Neural progenitor cell (in vitro differentiated cells): ENCODE measurements around the gene SLC6A18. TPM values are rescaled to one million over a fixed set of nuclear protein-coding genes. Genes with fewer than 3 reads are reported as not detected.

Experiments used
- DNase-seq: peaks from one replicate; pipeline ENCODE4 v3.0.0-alpha.2; 2016; ENCODE audit warnings: low spot score
- H2AFZ ChIP-seq: fragments of 200-600 bp; sonication (generic); replicated peaks from 2 replicates; pipeline ENCODE4 v1.6.1; 2016; ENCODE audit warnings: antibody characterized with exemption
- H3F3A ChIP-seq: fragments of 200-600 bp; sonication (generic); 2 replicates; pipeline ENCODE4 v1.6.1; 2016; ENCODE audit warnings: antibody characterized with exemption, low read depth
- H3K27ac ChIP-seq: fragments of 200-600 bp; sonication (generic); 2 replicates; pipeline ENCODE4 v1.5.1; 2016; ENCODE audit warnings: mild to moderate bottlenecking
- H3K27me3 ChIP-seq: fragments of 200-600 bp; sonication (generic); 2 replicates; pipeline ENCODE4 v1.6.1; 2016; ENCODE audit warnings: mild to moderate bottlenecking, moderate library complexity
- H3K36me3 ChIP-seq: fragments of 200-600 bp; sonication (generic); 2 replicates; pipeline ENCODE4 v1.5.1; 2016
- H3K4me1 ChIP-seq: fragments of 200-600 bp; sonication (generic); 2 replicates; pipeline ENCODE4 v1.6.1; 2016; ENCODE audit warnings: mixed run types
- H3K4me2 ChIP-seq: fragments of 200-600 bp; sonication (generic); 2 replicates; pipeline ENCODE4 v1.6.1; 2016
- H3K4me3 ChIP-seq: fragments of 200-600 bp; sonication (generic); 2 replicates; pipeline ENCODE4 v1.5.1; 2016
- H3K79me2 ChIP-seq: fragments of 200-600 bp; sonication (generic); 2 replicates; pipeline ENCODE4 v1.6.1; 2016; ENCODE audit warnings: low read depth
- H3K9ac ChIP-seq: fragments of 200-600 bp; sonication (generic); 2 replicates; pipeline ENCODE4 v1.6.1; 2016
- H3K9me3 ChIP-seq: fragments of 200-600 bp; sonication (generic); 2 replicates; pipeline ENCODE4 v1.5.1; 2016; ENCODE audit warnings: low read depth
- H4K20me1 ChIP-seq: fragments of 200-600 bp; sonication (generic); 2 replicates; pipeline ENCODE4 v1.6.1; 2016; ENCODE audit warnings: low read depth
- H3K27ac Mint-ChIP-seq: 3 replicates; pipeline ENCODE4 v1.8.0; 2021; ENCODE audit warnings: mixed read lengths
- H3K27me3 Mint-ChIP-seq: 2 replicates; pipeline ENCODE4 v1.8.0; 2022; ENCODE audit warnings: low read depth, mild to moderate bottlenecking, inconsistent platforms, moderate library complexity, mixed read lengths; ENCODE audit not compliant: insufficient read depth
- H3K36me3 Mint-ChIP-seq: 3 replicates; pipeline ENCODE4 v1.8.0; 2021; ENCODE audit warnings: mixed read lengths
- H3K4me1 Mint-ChIP-seq: 3 replicates; pipeline ENCODE4 v1.8.0; 2021; ENCODE audit warnings: mixed read lengths
- H3K4me3 Mint-ChIP-seq: 3 replicates; pipeline ENCODE4 v1.8.0; 2021; ENCODE audit warnings: mild to moderate bottlenecking, moderate library complexity, mixed read lengths
- H3K9me3 Mint-ChIP-seq: 3 replicates; pipeline ENCODE4 v1.8.0; 2020; ENCODE audit warnings: mixed read lengths
- EZH2 ChIP-seq: fragments of 200-600 bp; sonication (generic); IDR thresholded peaks from 2 replicates; pipeline ENCODE4 v1.6.1; 2017; ENCODE audit warnings: antibody characterized with exemption, mild to moderate bottlenecking, moderate library complexity
- EZH2phosphoT487 ChIP-seq: fragments of 200-600 bp; sonication (generic); IDR thresholded peaks from 2 replicates; pipeline ENCODE4 v1.6.1; 2017; ENCODE audit warnings: antibody characterized with exemption
- total RNA-seq: library from RNA; depleted of rRNA; stranded (reverse); fragments of >200 nt; gene quantifications from 2 replicates; pipeline ENCODE4 v1.2.3, GENCODE V29; 2015; ENCODE audit warnings: low replicate concordance
- TF ChIP-seq, protein P1 (sequence below): fragments of 200-600 bp; sonication (generic); IDR thresholded peaks from 2 replicates; pipeline ENCODE4 v1.5.1; 2017; ENCODE audit warnings: antibody characterized with exemption, mild to moderate bottlenecking

SLC6A18 gene
- total RNA-seq, 1 donor from 2014 or later = not detected

DNA sequence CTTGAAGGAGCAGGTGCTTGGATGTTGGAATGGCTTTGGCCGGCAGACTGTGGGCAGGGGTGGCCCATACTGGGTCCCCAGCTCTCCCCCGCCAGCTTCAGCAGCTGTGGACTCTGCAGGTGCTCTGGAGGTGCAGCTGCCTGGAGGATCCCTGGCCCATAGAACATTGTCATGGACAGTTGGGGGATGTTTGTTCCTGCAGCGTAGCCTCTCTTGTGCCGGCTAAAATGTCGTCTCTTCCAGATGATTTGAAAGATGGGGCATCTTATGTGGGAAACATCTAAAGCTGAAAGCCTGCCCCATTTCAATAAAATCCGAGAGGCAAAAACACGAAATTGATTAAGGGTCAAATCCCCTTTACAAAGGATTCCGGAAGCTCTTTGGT, 37.2 kb upstream of the SLC6A18 start:
- H3K9ac ChIP-seq = no peak overlapping the region
- no peak overlapping the region for H3K27ac Mint-ChIP-seq
- H3K79me2 ChIP-seq = no peaks in the 10 kb centered on the region
- H2AFZ ChIP-seq = no peak overlapping the region
- H3K4me2 ChIP-seq = no peak overlapping the region
- H3K9me3 ChIP-seq = no peaks in the 10 kb centered on the region
- peaks cover 5% of the 10 kb centered on the region for H3K27me3 ChIP-seq
- no peaks in the 10 kb centered on the region for H3F3A ChIP-seq
- H3K27ac ChIP-seq = no peak overlapping the region
- peaks cover 10% of the 10 kb centered on the region for H3K27me3 Mint-ChIP-seq
- H3K4me3 Mint-ChIP-seq = no peak overlapping the region
- no peak overlapping the region for H3K4me3 ChIP-seq
- no peaks in the 10 kb centered on the region for H3K9me3 Mint-ChIP-seq
- TF ChIP-seq EZH2phosphoT487 = no peak
- TF ChIP-seq EZH2 = no peak
- TF ChIP-seq, protein P1, sequence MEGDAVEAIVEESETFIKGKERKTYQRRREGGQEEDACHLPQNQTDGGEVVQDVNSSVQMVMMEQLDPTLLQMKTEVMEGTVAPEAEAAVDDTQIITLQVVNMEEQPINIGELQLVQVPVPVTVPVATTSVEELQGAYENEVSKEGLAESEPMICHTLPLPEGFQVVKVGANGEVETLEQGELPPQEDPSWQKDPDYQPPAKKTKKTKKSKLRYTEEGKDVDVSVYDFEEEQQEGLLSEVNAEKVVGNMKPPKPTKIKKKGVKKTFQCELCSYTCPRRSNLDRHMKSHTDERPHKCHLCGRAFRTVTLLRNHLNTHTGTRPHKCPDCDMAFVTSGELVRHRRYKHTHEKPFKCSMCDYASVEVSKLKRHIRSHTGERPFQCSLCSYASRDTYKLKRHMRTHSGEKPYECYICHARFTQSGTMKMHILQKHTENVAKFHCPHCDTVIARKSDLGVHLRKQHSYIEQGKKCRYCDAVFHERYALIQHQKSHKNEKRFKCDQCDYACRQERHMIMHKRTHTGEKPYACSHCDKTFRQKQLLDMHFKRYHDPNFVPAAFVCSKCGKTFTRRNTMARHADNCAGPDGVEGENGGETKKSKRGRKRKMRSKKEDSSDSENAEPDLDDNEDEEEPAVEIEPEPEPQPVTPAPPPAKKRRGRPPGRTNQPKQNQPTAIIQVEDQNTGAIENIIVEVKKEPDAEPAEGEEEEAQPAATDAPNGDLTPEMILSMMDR = no peak
- no peak for DNase-seq
- no peaks in the 10 kb centered on the region for H3K36me3 Mint-ChIP-seq
- H3K36me3 ChIP-seq = no peaks in the 10 kb centered on the region
- peaks cover 25% of the 10 kb centered on the region for H3K4me1 Mint-ChIP-seq
- no peaks in the 10 kb centered on the region for H4K20me1 ChIP-seq
- H3K4me1 ChIP-seq = peaks cover 4% of the 10 kb centered on the region

DNA sequence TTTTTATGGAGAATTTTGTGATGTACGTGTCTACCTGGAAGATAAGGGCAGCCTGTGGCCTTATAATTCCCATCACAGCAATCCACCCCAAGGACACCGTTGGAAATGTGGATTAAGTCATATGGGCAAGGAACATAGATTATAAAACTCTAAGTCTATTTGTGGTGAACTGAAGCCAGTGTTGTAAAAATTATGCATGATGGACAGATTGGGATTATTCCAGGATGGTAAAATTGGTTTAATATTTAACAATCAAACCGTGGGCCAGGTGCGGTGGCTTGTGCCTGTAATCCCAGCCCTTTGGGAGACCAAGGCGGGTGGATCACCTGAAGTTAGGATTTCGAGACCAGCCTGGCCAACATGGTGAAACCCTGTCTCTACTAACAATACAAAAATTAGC, 36.7 kb upstream of the SLC6A18 start:
- Mint-ChIP-seq H3K27ac (no peak overlapping the region), H3K4me3 (no peak overlapping the region), H3K36me3 (no peaks in the 10 kb centered on the region), H3K27me3 (peaks cover 10% of the 10 kb centered on the region), H3K9me3 (no peaks in the 10 kb centered on the region), H3K4me1 (peaks cover 21% of the 10 kb centered on the region)
- Histone ChIP-seq H3K79me2 (no peaks in the 10 kb centered on the region), H4K20me1 (no peaks in the 10 kb centered on the region), H3K4me3 (no peak overlapping the region), H3F3A (no peaks in the 10 kb centered on the region), H3K9ac (no peak overlapping the region), H3K36me3 (no peaks in the 10 kb centered on the region), H3K4me1 (no peaks in the 10 kb centered on the region), H3K4me2 (no peak overlapping the region), H3K27me3 (peaks cover 10% of the 10 kb centered on the region), H3K9me3 (no peaks in the 10 kb centered on the region), H2AFZ (no peak overlapping the region), H3K27ac (no peak overlapping the region)
- no peak for DNase-seq
- TF ChIP-seq EZH2 (no peak), EZH2phosphoT487 (no peak)
- TF ChIP-seq, protein P1 = no peak

DNA sequence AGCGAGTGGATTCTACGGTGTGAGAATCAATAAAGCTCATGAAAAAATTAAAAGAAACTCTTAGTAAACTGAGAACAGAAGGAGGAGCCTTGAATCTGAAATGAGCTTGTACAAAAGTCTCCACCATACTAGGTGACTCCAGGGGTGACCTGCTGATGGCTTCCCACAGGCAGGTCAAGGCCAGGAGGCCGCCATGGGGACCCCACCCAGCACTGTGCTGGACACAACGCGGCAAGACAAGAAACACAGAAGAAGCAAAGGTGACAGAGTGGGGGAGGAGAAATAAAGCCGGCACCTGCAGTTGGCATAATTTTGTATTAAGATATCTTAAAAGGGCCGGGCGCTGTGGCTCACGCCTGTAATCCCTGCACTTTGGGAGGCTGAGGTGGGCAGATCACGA, 35.9 kb upstream of the SLC6A18 start:
- no peak for TF ChIP-seq EZH2
- TF ChIP-seq EZH2phosphoT487 = no peak
- TF ChIP-seq, protein P1 = no peak
- Mint-ChIP-seq H3K36me3 (no peaks in the 10 kb centered on the region), H3K9me3 (no peaks in the 10 kb centered on the region), H3K27me3 (peaks cover 10% of the 10 kb centered on the region), H3K4me1 (peaks cover 21% of the 10 kb centered on the region), H3K27ac (no peak overlapping the region), H3K4me3 (no peak overlapping the region)
- H3K27me3 ChIP-seq = peaks cover 11% of the 10 kb centered on the region
- H3K9ac ChIP-seq = no peak overlapping the region
- no peak overlapping the region for H2AFZ ChIP-seq
- no peaks in the 10 kb centered on the region for H3K79me2 ChIP-seq
- no peaks in the 10 kb centered on the region for H4K20me1 ChIP-seq
- H3K4me3 ChIP-seq = no peak overlapping the region
- H3K36me3 ChIP-seq = no peaks in the 10 kb centered on the region
- no peak overlapping the region for H3K4me2 ChIP-seq
- H3K27ac ChIP-seq = no peak overlapping the region
- no peaks in the 10 kb centered on the region for H3K4me1 ChIP-seq
- DNase-seq = no peak
- no peaks in the 10 kb centered on the region for H3K9me3 ChIP-seq
- H3F3A ChIP-seq = no peaks in the 10 kb centered on the region

DNA sequence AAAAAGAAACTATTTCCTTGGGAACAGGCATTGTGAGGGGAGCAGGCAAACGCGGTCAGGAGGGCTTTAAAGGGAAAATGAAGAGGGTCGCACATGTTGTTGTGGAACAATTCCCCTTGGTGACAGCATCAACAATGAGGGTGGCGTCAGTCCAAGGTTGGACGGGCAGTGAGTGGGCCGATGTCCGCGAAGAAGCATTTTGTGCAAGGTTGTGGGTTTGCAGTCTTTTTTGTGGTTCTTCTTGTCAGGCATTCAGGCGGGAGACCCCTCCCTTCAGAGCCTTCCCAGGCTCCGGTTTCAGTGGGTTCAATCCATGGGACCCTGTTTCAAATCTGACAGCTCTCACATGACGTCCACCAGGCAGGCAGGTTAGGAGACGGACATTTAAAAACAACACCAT, 34.9 kb upstream of the SLC6A18 start:
- H3K9ac ChIP-seq = no peak overlapping the region
- H3K4me1 ChIP-seq = no peaks in the 10 kb centered on the region
- TF ChIP-seq EZH2 = no peak
- TF ChIP-seq EZH2phosphoT487 = no peak
- TF ChIP-seq, protein P1 = no peak
- H3K27ac ChIP-seq = no peak overlapping the region
- Mint-ChIP-seq H3K36me3 (no peaks in the 10 kb centered on the region), H3K9me3 (no peaks in the 10 kb centered on the region), H3K27me3 (peaks cover 10% of the 10 kb centered on the region), H3K4me1 (peaks cover 23% of the 10 kb centered on the region), H3K27ac (no peak overlapping the region), H3K4me3 (no peak overlapping the region)
- no peaks in the 10 kb centered on the region for H3K9me3 ChIP-seq
- no peaks in the 10 kb centered on the region for H4K20me1 ChIP-seq
- no peak overlapping the region for H3K4me3 ChIP-seq
- DNase-seq = no peak
- no peak overlapping the region for H3K4me2 ChIP-seq
- no peaks in the 10 kb centered on the region for H3F3A ChIP-seq
- no peaks in the 10 kb centered on the region for H3K36me3 ChIP-seq
- no peaks in the 10 kb centered on the region for H3K79me2 ChIP-seq
- peaks cover 11% of the 10 kb centered on the region for H3K27me3 ChIP-seq
- no peak overlapping the region for H2AFZ ChIP-seq
